Natural killer cell (primary cell): ENCODE data around the gene SPSB4. TPM values are rescaled to one million over a fixed set of nuclear protein-coding genes. Genes with fewer than 3 reads are reported as not detected.
A peak's percentile ranks its signal among the peaks of the same experiment; 100 is the strongest.

Source experiments
- ATAC-seq, 3 donors: fragments of 150-1000 bp in 2 of 3; fragments of 200-7000 bp in 1 of 3; cut with Tn5 transposase; 1 replicate in 1 of 3; 2 replicates in 2 of 3; pipeline ENCODE4 v1.10.0; 2021; ENCODE audit warnings: mild to moderate bottlenecking in 2 of 3, moderate library complexity in 2 of 3
- DNase-seq, 2 donors: peaks; one replicate each; pipeline versions ENCODE4 v3.0.0 to v3.0.0-alpha.2; 2013 to 2021; ENCODE audit warnings: mixed read lengths in 1 of 2
- H3K27ac ChIP-seq: one replicate; pipeline ENCODE4 v1.5.1; 2013; ENCODE audit warnings: mild to moderate bottlenecking, low read length
- H3K27me3 ChIP-seq: one replicate; pipeline ENCODE4 v1.6.1; 2013; ENCODE audit warnings: low read length; ENCODE audit not compliant: control insufficient read depth, insufficient read depth
- H3K36me3 ChIP-seq: one replicate; pipeline ENCODE4 v1.6.1; 2013; ENCODE audit warnings: low read length; ENCODE audit not compliant: control insufficient read depth, insufficient read depth
- H3K4me1 ChIP-seq: one replicate; pipeline ENCODE4 v1.6.1; 2013; ENCODE audit warnings: low read length; ENCODE audit not compliant: control insufficient read depth, insufficient read depth
- H3K4me3 ChIP-seq: one replicate; pipeline ENCODE4 v1.5.1; 2013; ENCODE audit warnings: low read length
- H3K9me3 ChIP-seq: one replicate; pipeline ENCODE4 v1.6.1; 2013; ENCODE audit warnings: low read length; ENCODE audit not compliant: control insufficient read depth, insufficient read depth
- H3K27ac Mint-ChIP-seq, 2 donors: one replicate each; pipeline ENCODE4 v1.8.0; 2022; ENCODE audit warnings: mild to moderate bottlenecking in 2 of 2, mixed read lengths in 2 of 2, moderate library complexity in 1 of 2
- H3K27me3 Mint-ChIP-seq, 2 donors: one replicate each; pipeline ENCODE4 v1.8.0; 2022; ENCODE audit warnings: low read depth in 2 of 2, mixed read lengths in 2 of 2
- H3K36me3 Mint-ChIP-seq: one replicate; pipeline ENCODE4 v1.8.0; 2022; ENCODE audit warnings: mixed read lengths
- H3K4me1 Mint-ChIP-seq, 2 donors: one replicate each; pipeline ENCODE4 v1.8.0; 2022; ENCODE audit warnings: mixed read lengths in 2 of 2
- H3K4me3 Mint-ChIP-seq: one replicate; pipeline ENCODE4 v1.8.0; 2022; ENCODE audit warnings: mild to moderate bottlenecking, moderate library complexity, mixed read lengths
- H3K9me3 Mint-ChIP-seq, 2 donors: one replicate each; pipeline ENCODE4 v1.8.0; 2022; ENCODE audit warnings: mixed read lengths in 2 of 2
- WGBS: methylation state at CpG from one replicate; pipeline ENCODE4 v1.1.7; 2013; ENCODE audit warnings: missing lambda C conversion rate; ENCODE audit not compliant: insufficient coverage; 5-methylcytosine and 5-hydroxymethylcytosine counted together
- intact Hi-C: fragments of 100-400 bp; cut with micrococcal nuclease; formaldehyde crosslinking; loops from one replicate; pipeline ENCODE4 v1.14.2; 2022
- total RNA-seq, 4 donors: library from RNA; stranded (reverse); fragments of 120-200 nt in 1 of 4; gene quantifications; one replicate each; pipeline versions ENCODE4 v1.2.3 to v1.2.4, GENCODE V29; 2013 to 2022
- TF ChIP-seq, protein P1 (sequence below): fragments of 200-600 bp; IDR thresholded peaks from one replicate; pipeline ENCODE4 v1.8.0; 2022; ENCODE audit warnings: antibody characterized with exemption

SPSB4 gene
- total RNA-seq, 3 donors from 2014 or later (not counting 1 experiment from before 2014, with no cell fraction given), result not detected

DNA sequence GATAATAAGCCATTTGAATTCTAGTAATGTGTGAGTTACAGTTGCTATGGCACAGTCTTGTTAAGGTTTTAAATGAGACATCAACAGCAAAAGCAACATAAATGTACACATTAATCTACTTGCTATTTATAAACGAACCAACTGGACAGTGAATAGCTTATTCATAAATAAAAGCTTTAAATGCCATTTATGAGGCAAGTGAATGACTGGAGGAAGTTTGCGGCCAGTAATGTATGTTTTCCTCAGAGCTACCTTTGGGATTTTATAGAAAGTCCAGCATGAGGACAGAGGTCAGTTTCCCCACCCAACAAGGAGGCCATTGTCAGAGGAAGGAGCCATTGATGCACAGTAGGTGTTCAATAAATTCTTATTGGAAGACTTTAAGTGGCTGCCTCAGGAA, 132.5 kb downstream of the SPSB4 start:
- ATAC-seq, result no peak
- H3K9me3 Mint-ChIP-seq, result no peaks in the 10 kb centered on the region
- 0% methylated on average over 1 of the region's 2 CpGs for WGBS
- H3K4me1 Mint-ChIP-seq, result no peaks in the 10 kb centered on the region
- no peaks in the 10 kb centered on the region for H3K9me3 ChIP-seq
- H3K27ac Mint-ChIP-seq, result no peak overlapping the region
- no peak overlapping the region for H3K4me3 ChIP-seq
- no peak overlapping the region for H3K27ac ChIP-seq
- no peaks in the 10 kb centered on the region for H3K4me1 ChIP-seq
- H3K36me3 Mint-ChIP-seq, result no peaks in the 10 kb centered on the region
- peaks cover 0 to 9% of the 10 kb centered on the region in 2 donors for H3K27me3 Mint-ChIP-seq
- TF ChIP-seq, protein P1, sequence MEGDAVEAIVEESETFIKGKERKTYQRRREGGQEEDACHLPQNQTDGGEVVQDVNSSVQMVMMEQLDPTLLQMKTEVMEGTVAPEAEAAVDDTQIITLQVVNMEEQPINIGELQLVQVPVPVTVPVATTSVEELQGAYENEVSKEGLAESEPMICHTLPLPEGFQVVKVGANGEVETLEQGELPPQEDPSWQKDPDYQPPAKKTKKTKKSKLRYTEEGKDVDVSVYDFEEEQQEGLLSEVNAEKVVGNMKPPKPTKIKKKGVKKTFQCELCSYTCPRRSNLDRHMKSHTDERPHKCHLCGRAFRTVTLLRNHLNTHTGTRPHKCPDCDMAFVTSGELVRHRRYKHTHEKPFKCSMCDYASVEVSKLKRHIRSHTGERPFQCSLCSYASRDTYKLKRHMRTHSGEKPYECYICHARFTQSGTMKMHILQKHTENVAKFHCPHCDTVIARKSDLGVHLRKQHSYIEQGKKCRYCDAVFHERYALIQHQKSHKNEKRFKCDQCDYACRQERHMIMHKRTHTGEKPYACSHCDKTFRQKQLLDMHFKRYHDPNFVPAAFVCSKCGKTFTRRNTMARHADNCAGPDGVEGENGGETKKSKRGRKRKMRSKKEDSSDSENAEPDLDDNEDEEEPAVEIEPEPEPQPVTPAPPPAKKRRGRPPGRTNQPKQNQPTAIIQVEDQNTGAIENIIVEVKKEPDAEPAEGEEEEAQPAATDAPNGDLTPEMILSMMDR, result no peak
- no peak overlapping the region for H3K4me3 Mint-ChIP-seq
- no peaks in the 10 kb centered on the region for H3K27me3 ChIP-seq
- intact Hi-C loops, result no loop called here
- no peaks in the 10 kb centered on the region for H3K36me3 ChIP-seq
- no peak for DNase-seq

DNA sequence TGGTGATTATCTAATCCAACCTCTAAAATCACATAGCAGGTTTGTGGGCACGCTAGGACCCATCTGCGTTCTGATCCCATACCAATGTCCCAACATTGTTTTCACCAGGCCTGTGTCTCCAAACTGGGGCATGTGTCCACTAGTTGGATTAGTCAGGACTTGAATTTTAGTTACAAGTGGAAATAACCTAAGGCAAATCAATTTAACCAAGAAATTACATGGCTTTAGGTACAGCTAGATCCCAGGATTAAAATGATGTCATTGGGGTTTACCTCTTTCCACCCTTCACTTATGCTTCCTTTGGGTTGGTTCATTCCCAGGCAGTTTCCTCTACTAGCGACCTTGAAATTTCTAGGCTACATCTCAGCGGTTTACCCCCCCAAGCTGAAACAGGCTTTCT, 133.3 kb downstream of the SPSB4 start:
- TF ChIP-seq, protein P1, result no peak
- no peaks in the 10 kb centered on the region for H3K4me1 Mint-ChIP-seq
- 100% methylated on average over 3 of the region's 4 CpGs for WGBS

DNA sequence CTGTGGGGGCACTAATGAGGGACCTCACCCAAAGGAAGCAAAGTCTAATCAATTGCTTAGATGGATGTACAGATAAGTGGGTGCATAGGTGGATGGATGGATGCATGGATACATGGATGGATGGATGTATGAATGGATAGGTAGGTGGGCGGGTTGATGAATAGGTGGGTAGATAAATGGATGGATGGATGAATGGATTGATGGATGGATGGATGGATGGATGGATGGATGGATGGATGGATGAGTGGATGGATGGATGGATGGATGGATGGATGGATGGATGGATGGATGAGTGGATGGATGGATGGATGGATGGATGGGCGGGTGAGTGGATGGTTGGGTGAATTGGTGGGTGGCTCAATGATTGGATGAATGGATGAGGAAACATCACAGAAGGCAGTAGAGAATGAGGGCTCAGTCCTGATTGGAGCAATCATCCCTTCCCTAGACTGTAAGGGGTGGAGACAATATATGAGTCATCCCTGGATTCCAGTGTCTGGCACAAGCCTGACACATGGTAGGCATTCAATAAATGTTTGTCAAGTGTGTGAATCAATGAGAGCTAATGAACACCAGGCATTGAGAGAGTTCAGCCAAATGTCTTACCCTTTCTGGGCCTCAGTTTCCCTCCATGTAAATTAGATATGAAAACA, 140.1 kb downstream of the SPSB4 start:
- 45% methylated on average over 2 of the region's 2 CpGs for WGBS
- H3K36me3 Mint-ChIP-seq, result no peaks in the 10 kb centered on the region
- peak overlapping the region in 1 of 2 donors; percentile 6 for H3K27ac Mint-ChIP-seq

More for the DNA sequence above, 133.3 kb downstream of the SPSB4 start:
- Histone ChIP-seq H3K9me3 (no peaks in the 10 kb centered on the region), H3K36me3 (no peaks in the 10 kb centered on the region), H3K27me3 (no peaks in the 10 kb centered on the region), H3K4me1 (no peaks in the 10 kb centered on the region), H3K27ac (no peak overlapping the region), H3K4me3 (no peak overlapping the region)
- ATAC-seq (no peak), DNase-seq (no peak)
- H3K27ac Mint-ChIP-seq, result no peak overlapping the region
- intact Hi-C loops, result no loop called here
- H3K27me3 Mint-ChIP-seq, result peaks cover 0 to 9% of the 10 kb centered on the region in 2 donors
- H3K4me3 Mint-ChIP-seq, result no peak overlapping the region
- H3K36me3 Mint-ChIP-seq, result no peaks in the 10 kb centered on the region
- H3K9me3 Mint-ChIP-seq, result no peaks in the 10 kb centered on the region

More for the DNA sequence above, 140.1 kb downstream of the SPSB4 start:
- H3K4me3 ChIP-seq, result no peak overlapping the region
- H3K9me3 ChIP-seq, result no peaks in the 10 kb centered on the region
- no peaks in the 10 kb centered on the region for H3K4me1 ChIP-seq
- H3K4me1 Mint-ChIP-seq, result peaks cover 8 to 10% of the 10 kb centered on the region in 2 donors
- DNase-seq (no peak), ATAC-seq (no peak)
- no peak overlapping the region for H3K27ac ChIP-seq
- peaks cover 17 to 22% of the 10 kb centered on the region in 2 donors for H3K27me3 Mint-ChIP-seq
- peaks cover 8% of the 10 kb centered on the region for H3K27me3 ChIP-seq
- H3K9me3 Mint-ChIP-seq, result no peaks in the 10 kb centered on the region
- intact Hi-C loops, result loop anchor here (10.0 kb wide), 1 partner anchor 266 kb away; no protein-coding TSS in a partner anchor
- no peaks in the 10 kb centered on the region for H3K36me3 ChIP-seq
- H3K4me3 Mint-ChIP-seq, result no peak overlapping the region
- TF ChIP-seq, protein P1, result no peak
